Measurements from ENCODE around the gene AP3S2.
A peak's percentile ranks its signal among the peaks of the same experiment; 100 is the strongest.
"Not testable (repeated sequence)": the region's sequence is repeated elsewhere in the genome, so short reads cannot be mapped to it uniquely, and the experiment has no call there.

AP3S2 gene

GRCh38 chr15:89893027-89893426, 767 bp downstream of the AP3S2 start:
- no peak for ATAC-seq (ENCODE audit: insufficient read depth, low read depth)
- Histone ChIP-seq H3K27ac (ENCODE audit: low read length) (peak overlapping the region; percentile 97), H3K79me2 (ENCODE audit: insufficient read depth, low read length) (peaks cover 37% of the 10 kb centered on the region), H4K20me1 (ENCODE audit: insufficient read depth, low read length) (no peaks in the 10 kb centered on the region), H3K36me3 (ENCODE audit: insufficient read depth, low read length) (peaks cover 11% of the 10 kb centered on the region), H2AFZ (ENCODE audit: low read depth, low read length) (peak overlapping the region; percentile 97), H3K4me3 (ENCODE audit: low read depth in 1 of 2, low read length in 2 of 2) (peak overlapping the region; percentile 89 to 92), H3K4me2 (ENCODE audit: insufficient read depth, low read length) (peak overlapping the region; percentile 82), H3K9me3 (ENCODE audit: insufficient read depth, low read length, severe bottlenecking) (no peaks in the 10 kb centered on the region), H3K4me1 (ENCODE audit: insufficient read depth, low read length) (peaks cover 25% of the 10 kb centered on the region), H3K27me3 (ENCODE audit: insufficient read depth, low read length, poor library complexity) (no peaks in the 10 kb centered on the region), H3K9ac (ENCODE audit: low read depth, low read length) (peak overlapping the region; percentile 95)
- TF ChIP-seq EZH2 (IDR thresholded peaks at IDR 0.05; ENCODE audit: borderline replicate concordance, low read depth, low read length, severe bottlenecking): no peak
- TF ChIP-seq CTCF (IDR thresholded peaks at IDR 0.05; ENCODE audit: borderline replicate concordance, extremely low read depth, low read length, poor library complexity, severe bottlenecking): no peak
- no peak for DNase-seq

DNA sequence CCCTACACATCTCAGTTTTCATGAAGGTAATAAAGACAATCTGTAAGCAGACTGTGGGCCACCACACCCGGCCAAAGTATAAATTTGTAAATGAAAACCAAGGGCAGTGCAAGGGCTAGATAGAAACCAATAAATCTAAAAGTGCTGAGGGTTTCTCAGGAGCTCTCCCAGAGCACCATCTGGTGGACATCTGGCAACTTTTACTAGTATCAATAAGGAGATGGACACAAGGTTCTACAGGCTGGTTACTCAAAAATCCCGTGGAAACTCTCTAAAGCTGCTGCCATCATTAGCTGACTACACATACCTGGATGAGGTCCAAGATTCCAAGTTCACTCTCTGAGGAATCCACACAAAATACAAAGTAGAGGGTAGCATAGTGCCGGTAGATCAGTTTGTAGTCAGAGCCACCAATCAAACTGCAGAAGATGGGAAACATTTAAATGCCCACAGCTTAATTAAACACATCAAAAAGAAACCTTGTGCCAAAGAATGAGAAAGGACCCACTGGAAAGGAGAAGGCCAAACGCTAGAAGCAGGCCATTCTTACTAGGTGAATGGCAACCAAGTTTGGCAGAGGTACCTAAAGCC, 5.5 kb downstream of the AP3S2 start:
- Histone ChIP-seq H3K27me3 (ENCODE audit: insufficient read depth, low read length, poor library complexity) (no peaks in the 10 kb centered on the region), H2AFZ (ENCODE audit: low read depth, low read length) (no peak overlapping the region), H3K4me1 (ENCODE audit: insufficient read depth, low read length) (peaks cover 15% of the 10 kb centered on the region), H3K4me2 (ENCODE audit: insufficient read depth, low read length) (no peak overlapping the region), H3K9me3 (ENCODE audit: insufficient read depth, low read length, severe bottlenecking) (no peaks in the 10 kb centered on the region), H3K4me3 (ENCODE audit: low read depth in 1 of 2, low read length in 2 of 2) (no peak overlapping the region), H3K36me3 (ENCODE audit: insufficient read depth, low read length) (peaks cover 40% of the 10 kb centered on the region), H3K9ac (ENCODE audit: low read depth, low read length) (no peak overlapping the region), H4K20me1 (ENCODE audit: insufficient read depth, low read length) (no peaks in the 10 kb centered on the region), H3K79me2 (ENCODE audit: insufficient read depth, low read length) (peaks cover 31% of the 10 kb centered on the region), H3K27ac (ENCODE audit: low read length) (no peak overlapping the region)
- TF ChIP-seq EZH2 (IDR thresholded peaks at IDR 0.05; ENCODE audit: borderline replicate concordance, low read depth, low read length, severe bottlenecking): no peak
- no peak for TF ChIP-seq CTCF (IDR thresholded peaks at IDR 0.05; ENCODE audit: borderline replicate concordance, extremely low read depth, low read length, poor library complexity, severe bottlenecking)
- no peak for ATAC-seq (ENCODE audit: insufficient read depth, low read depth)
- DNase-seq: no peak

- H3K27me3 ChIP-seq (ENCODE audit: insufficient read depth, low read length, poor library complexity): no peaks in the 10 kb centered on the region
- DNase-seq: no peak
- TF ChIP-seq EZH2 (IDR thresholded peaks at IDR 0.05; ENCODE audit: borderline replicate concordance, low read depth, low read length, severe bottlenecking) (no peak), CTCF (IDR thresholded peaks at IDR 0.05; ENCODE audit: borderline replicate concordance, extremely low read depth, low read length, poor library complexity, severe bottlenecking) (no peak)
- no peak overlapping the region for H2AFZ ChIP-seq (ENCODE audit: low read depth, low read length)
- no peaks in the 10 kb centered on the region for H4K20me1 ChIP-seq (ENCODE audit: insufficient read depth, low read length)
- no peak overlapping the region for H3K4me2 ChIP-seq (ENCODE audit: insufficient read depth, low read length)
- H3K9ac ChIP-seq (ENCODE audit: low read depth, low read length): no peak overlapping the region
- H3K9me3 ChIP-seq (ENCODE audit: insufficient read depth, low read length, severe bottlenecking): no peaks in the 10 kb centered on the region
- H3K36me3 ChIP-seq (ENCODE audit: insufficient read depth, low read length): peaks cover 42% of the 10 kb centered on the region
- ATAC-seq (ENCODE audit: insufficient read depth, low read depth): no peak
- no peaks in the 10 kb centered on the region for H3K4me1 ChIP-seq (ENCODE audit: insufficient read depth, low read length)
- H3K27ac ChIP-seq (ENCODE audit: low read length): no peak overlapping the region
- no peak overlapping the region for H3K4me3 ChIP-seq (ENCODE audit: low read depth in 1 of 2, low read length in 2 of 2)
- H3K79me2 ChIP-seq (ENCODE audit: insufficient read depth, low read length): peaks cover 6% of the 10 kb centered on the region; the same call in 1 of the 2 replicates
Observed at GRCh38 chr15:89885611-89886010, 8.2 kb downstream of the AP3S2 start.

DNA sequence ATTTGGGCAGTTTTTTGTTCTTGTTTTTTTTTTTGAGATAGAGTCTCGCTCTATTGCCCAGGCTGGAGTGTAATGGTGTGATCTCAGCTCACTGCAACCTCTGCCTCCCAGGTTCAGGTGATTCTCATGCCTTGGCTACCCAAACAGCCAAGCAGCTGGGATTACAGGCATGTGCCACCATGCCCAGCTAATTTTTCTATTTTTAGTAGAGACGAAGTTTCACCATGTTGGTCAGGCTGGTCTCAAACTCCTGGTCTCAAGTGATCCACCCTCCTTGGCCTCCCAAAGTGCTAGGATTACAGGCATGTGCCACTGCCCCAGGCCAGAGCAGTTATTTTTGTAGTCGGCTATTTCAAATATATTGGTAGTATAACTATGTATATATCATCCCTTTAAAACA, 8.6 kb downstream of the AP3S2 start:
- ATAC-seq (ENCODE audit: insufficient read depth, low read depth); H3K27me3 ChIP-seq (ENCODE audit: insufficient read depth, low read length, poor library complexity); H3K9ac ChIP-seq (ENCODE audit: low read depth, low read length); H3K4me1 ChIP-seq (ENCODE audit: insufficient read depth, low read length); H3K4me2 ChIP-seq (ENCODE audit: insufficient read depth, low read length); H3K27ac ChIP-seq (ENCODE audit: low read length); H3K4me3 ChIP-seq (ENCODE audit: low read depth in 1 of 2, low read length in 2 of 2); H2AFZ ChIP-seq (ENCODE audit: low read depth, low read length); DNase-seq; H4K20me1 ChIP-seq (ENCODE audit: insufficient read depth, low read length); H3K79me2 ChIP-seq (ENCODE audit: insufficient read depth, low read length); H3K9me3 ChIP-seq (ENCODE audit: insufficient read depth, low read length, severe bottlenecking): not testable (repeated sequence)
- H3K36me3 ChIP-seq (ENCODE audit: insufficient read depth, low read length): peaks cover 44% of the 10 kb centered on the region
